ENCODE measurements around the gene TRIM2.

DNA sequence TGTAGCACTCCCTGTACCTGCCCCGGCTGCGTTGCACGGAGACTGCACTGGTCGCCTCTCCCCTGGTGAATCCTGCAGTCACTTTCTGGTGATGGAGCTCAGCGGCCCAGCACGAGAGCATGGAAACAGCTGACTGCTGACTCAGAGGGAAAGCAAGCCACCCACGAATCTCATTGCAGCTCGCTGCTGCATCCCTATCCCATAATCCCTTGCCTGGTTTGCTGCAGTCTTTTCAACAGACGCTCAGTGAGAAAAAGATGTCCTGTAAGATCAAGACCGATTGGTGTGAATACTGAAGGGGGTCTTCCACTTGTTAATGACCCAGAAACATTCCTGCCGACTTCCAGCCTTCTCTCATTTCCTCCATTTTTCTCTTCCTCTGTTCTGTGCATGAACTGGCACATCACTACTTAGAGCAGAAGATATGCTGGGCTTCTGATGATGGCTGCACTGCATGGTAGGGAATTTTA, 52.9 kb downstream of the TRIM2 start:
- TF ChIP-seq, protein P1, sequence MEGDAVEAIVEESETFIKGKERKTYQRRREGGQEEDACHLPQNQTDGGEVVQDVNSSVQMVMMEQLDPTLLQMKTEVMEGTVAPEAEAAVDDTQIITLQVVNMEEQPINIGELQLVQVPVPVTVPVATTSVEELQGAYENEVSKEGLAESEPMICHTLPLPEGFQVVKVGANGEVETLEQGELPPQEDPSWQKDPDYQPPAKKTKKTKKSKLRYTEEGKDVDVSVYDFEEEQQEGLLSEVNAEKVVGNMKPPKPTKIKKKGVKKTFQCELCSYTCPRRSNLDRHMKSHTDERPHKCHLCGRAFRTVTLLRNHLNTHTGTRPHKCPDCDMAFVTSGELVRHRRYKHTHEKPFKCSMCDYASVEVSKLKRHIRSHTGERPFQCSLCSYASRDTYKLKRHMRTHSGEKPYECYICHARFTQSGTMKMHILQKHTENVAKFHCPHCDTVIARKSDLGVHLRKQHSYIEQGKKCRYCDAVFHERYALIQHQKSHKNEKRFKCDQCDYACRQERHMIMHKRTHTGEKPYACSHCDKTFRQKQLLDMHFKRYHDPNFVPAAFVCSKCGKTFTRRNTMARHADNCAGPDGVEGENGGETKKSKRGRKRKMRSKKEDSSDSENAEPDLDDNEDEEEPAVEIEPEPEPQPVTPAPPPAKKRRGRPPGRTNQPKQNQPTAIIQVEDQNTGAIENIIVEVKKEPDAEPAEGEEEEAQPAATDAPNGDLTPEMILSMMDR (IDR thresholded peaks at IDR 0.05 in 2 of 3, conservative IDR thresholded peaks at IDR 0.05 in 1 of 3; ENCODE audit: borderline replicate concordance in 1 of 3, insufficient read depth in 1 of 3, low read depth in 2 of 3, low read length in 2 of 3): no peak
- TF ChIP-seq POLR2A (IDR thresholded peaks at IDR 0.05; ENCODE audit: borderline replicate concordance, extremely low read depth, insufficient read depth, insufficient read length) (no peak), TCF7L2 (IDR thresholded peaks at IDR 0.05; ENCODE audit: borderline replicate concordance, extremely low read depth, insufficient read depth, insufficient read length) (no peak), EZH2phosphoT487 (IDR thresholded peaks at IDR 0.05; ENCODE audit: borderline replicate concordance) (no peak), POLR2AphosphoS5 (IDR thresholded peaks at IDR 0.05; ENCODE audit: low read depth, low read length) (no peak), ZFX (IDR thresholded peaks at IDR 0.05) (no peak), SIN3A (IDR thresholded peaks at IDR 0.05; ENCODE audit: low read depth) (no peak), YY1 (IDR thresholded peaks at IDR 0.05; ENCODE audit: extremely low read depth, insufficient replicate concordance, low read depth, low read length) (no peak), ELF1 (IDR thresholded peaks at IDR 0.05; ENCODE audit: borderline replicate concordance, low read depth) (no peak), SRF (IDR thresholded peaks at IDR 0.05; ENCODE audit: low read depth) (no peak), CBX3 (IDR thresholded peaks at IDR 0.05; ENCODE audit: low read depth) (no peak)
- TF ChIP-seq, protein P2, sequence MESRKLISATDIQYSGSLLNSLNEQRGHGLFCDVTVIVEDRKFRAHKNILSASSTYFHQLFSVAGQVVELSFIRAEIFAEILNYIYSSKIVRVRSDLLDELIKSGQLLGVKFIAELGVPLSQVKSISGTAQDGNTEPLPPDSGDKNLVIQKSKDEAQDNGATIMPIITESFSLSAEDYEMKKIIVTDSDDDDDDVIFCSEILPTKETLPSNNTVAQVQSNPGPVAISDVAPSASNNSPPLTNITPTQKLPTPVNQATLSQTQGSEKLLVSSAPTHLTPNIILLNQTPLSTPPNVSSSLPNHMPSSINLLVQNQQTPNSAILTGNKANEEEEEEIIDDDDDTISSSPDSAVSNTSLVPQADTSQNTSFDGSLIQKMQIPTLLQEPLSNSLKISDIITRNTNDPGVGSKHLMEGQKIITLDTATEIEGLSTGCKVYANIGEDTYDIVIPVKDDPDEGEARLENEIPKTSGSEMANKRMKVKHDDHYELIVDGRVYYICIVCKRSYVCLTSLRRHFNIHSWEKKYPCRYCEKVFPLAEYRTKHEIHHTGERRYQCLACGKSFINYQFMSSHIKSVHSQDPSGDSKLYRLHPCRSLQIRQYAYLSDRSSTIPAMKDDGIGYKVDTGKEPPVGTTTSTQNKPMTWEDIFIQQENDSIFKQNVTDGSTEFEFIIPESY (IDR thresholded peaks at IDR 0.05; ENCODE audit: extremely low read depth, insufficient replicate concordance, low read length): no peak
- TF ChIP-seq, protein P3, sequence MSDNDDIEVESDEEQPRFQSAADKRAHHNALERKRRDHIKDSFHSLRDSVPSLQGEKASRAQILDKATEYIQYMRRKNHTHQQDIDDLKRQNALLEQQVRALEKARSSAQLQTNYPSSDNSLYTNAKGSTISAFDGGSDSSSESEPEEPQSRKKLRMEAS (IDR thresholded peaks at IDR 0.05): no peak

Data from HCT116 (cell line).